ENCODE results near the gene ARID1B.

DNA sequence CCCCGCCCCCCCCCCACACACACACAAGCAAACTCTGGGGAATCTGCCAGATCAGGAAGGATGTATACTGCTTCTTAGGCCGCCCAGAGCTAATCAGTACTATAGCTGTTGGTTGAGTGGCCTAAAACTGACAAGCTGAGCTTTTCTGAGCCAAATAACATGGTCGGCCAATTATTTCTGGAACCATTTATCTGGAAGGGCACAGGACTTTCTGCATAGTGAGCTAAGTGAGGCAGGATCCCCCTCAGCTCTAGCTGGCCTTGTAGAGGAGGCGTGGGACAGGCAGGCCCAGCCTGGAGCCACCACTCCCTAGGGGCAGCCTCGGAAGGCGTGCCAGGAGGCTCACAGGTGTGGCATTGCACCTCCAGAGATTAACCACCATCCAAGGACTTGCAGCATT, 346.1 kb downstream of the ARID1B start:
- no peak for TF ChIP-seq POLR2AphosphoS5 (IDR thresholded peaks at IDR 0.05)
- TF ChIP-seq, protein P1, sequence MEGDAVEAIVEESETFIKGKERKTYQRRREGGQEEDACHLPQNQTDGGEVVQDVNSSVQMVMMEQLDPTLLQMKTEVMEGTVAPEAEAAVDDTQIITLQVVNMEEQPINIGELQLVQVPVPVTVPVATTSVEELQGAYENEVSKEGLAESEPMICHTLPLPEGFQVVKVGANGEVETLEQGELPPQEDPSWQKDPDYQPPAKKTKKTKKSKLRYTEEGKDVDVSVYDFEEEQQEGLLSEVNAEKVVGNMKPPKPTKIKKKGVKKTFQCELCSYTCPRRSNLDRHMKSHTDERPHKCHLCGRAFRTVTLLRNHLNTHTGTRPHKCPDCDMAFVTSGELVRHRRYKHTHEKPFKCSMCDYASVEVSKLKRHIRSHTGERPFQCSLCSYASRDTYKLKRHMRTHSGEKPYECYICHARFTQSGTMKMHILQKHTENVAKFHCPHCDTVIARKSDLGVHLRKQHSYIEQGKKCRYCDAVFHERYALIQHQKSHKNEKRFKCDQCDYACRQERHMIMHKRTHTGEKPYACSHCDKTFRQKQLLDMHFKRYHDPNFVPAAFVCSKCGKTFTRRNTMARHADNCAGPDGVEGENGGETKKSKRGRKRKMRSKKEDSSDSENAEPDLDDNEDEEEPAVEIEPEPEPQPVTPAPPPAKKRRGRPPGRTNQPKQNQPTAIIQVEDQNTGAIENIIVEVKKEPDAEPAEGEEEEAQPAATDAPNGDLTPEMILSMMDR (IDR thresholded peaks at IDR 0.05 in 8 of 11, conservative IDR thresholded peaks at IDR 0.05 in 3 of 11) = no peak
- TF ChIP-seq POLR2A (IDR thresholded peaks at IDR 0.05) = no peak
